GM21390 (cell line): ENCODE results near the gene PRAC2.
"Not testable (repeated sequence)": the region's sequence is repeated elsewhere in the genome, so short reads cannot be mapped to it uniquely, and the experiment has no call there.

Experiments
- ATAC-seq: cut with Tn5 transposase; IDR thresholded peaks from one replicate; pipeline ENCODE4 v1.9.1; 2021; ENCODE audit not compliant: unreplicated experiment

PRAC2 gene

DNA sequence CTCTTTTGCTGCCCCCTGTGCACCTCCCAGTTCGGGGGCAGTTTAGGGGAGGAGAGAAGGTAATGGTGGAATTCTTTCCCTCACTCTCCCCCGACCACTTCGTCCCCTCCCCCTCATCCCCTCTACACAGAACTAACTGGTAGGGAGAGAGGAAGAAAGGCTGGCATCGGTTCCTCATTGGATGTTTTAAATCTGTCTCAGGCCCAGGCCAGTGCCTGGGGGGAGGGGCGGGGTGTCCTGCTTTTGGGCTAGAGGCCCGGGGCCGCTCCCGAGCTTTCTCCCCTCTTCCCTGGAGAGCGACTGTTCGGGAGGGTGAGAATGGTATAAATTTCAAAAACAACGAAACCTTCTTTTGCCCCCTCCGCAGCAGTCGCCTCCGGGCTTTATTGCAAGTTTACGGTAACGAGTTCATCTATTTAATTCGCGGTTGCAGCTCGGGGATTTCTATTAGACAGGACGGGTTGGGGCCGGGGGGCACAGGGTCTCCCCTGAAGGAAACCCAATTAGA lies at the start of gene PRAC2:
PRAC2 (plus strand) TSS at position 271 of the 508 bp plus-strand sequence. CDS start 1,226 bp downstream, outside the sequence.
- ATAC-seq = no peak

GRCh38 chr17:48676963-48677558 lies 45.9 kb upstream of the PRAC2 start:
- no peak for ATAC-seq

- no peak for ATAC-seq
Observed at GRCh38 chr17:48678141-48678971, 44.6 kb upstream of the PRAC2 start.

DNA sequence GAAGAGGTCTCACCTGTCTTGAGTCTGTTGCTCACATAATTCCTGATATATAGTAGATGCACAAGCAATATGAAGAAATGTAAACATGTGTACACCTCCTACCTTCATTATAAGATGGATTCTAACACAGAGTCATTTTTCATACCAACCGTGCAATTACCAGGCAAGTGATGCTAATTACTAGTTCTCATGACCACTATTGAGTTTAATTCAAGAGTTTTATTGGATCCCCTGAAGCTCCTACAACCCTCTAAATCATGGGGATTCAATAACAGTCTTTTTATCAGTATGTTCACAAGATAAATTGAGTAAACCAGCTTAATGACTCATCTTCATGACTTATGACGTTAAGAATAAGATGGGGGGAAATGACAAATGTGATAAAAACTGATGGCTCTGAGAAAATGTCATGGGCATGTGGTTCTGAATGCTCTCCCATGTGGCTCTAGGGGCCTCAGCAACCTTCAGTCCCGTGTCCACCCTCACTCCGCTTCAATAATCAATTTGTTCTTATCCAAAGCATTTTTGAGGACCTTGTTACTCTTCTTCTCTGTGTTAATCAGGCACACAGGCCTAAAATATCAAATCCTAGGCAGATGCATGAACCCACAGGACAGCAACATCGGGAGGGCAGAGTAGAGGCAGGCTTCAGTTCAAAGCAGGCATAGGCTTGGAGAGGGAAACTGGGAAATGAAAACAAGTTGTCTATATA lies 43.4 kb upstream of the PRAC2 start:
- ATAC-seq = no peak

GRCh38 chr17:48681609-48682008 lies 41.4 kb upstream of the PRAC2 start:
- ATAC-seq = no peak

DNA sequence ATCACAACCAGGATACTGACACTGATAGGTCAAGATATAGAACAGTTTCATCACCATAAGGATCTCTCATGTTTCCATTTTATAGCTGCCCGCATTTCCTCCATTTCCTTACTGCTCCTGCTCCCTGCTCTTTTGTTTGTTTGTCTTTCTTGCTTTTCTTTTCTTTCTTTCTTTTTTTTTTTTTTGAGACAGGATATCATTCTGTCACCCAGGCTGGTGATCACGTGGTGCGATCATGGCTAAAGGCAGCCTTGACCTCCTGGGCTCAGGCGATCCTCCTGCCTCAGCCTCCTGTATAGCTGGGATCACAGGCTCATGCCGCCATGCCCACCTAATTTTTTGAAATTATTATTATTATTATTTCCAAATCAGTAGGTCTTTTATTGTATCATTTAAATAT lies 32.3 kb upstream of the PRAC2 start:
- no peak for ATAC-seq

GRCh38 chr17:48692049-48692448 lies 30.9 kb upstream of the PRAC2 start:
- ATAC-seq = no peak

DNA sequence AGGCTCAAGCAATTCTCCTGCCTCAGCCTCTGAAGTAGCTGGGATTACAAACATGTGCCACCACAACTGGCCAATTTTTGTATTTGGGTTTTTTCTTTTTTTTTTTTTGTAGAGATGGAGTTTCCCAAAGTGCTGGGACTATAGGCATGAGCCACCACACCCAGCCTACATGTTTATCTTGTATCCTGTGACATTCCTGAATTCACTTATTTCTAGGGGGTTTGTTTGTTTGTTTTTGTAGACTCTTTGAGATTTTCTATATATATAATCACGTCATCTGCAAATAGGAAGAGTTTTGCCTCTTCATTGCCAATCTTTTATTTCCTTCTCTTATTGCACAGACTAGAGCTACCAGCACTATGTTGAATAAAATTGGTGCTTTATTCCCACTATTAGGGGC lies 29.8 kb upstream of the PRAC2 start:
- ATAC-seq = no peak

DNA sequence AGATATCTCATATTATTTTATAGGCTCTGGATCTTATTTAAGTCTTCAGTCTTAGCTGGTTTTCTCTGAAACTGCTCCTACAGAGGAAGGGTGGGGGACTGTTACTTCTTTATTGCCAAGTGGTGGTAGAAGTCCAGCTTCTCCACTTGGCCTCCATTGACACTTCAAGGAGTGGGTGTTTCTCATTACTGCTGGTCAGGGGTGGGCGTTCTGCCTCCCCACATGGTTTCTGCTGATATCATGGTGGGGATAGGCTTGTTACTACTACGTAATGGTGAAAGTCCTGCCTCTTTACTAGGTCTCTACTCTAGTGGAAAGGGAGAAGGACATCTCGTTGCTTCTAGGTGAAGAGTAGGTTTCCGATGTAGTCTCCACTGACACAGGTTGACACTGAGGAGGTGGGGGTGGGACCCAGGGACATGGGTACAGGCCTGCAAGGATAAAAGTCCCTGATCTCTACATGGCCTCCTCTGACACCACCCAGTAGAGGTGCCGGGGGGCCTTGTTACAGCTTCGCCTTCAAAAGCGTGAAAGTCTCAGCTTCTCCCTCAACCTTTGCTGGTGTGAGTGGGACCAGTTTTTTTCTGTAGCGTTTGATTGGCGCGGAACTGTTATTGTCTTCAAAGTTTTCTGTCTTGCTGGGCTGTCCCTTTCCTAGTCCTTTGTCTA lies 21.0 kb upstream of the PRAC2 start:
- no peak for ATAC-seq

DNA sequence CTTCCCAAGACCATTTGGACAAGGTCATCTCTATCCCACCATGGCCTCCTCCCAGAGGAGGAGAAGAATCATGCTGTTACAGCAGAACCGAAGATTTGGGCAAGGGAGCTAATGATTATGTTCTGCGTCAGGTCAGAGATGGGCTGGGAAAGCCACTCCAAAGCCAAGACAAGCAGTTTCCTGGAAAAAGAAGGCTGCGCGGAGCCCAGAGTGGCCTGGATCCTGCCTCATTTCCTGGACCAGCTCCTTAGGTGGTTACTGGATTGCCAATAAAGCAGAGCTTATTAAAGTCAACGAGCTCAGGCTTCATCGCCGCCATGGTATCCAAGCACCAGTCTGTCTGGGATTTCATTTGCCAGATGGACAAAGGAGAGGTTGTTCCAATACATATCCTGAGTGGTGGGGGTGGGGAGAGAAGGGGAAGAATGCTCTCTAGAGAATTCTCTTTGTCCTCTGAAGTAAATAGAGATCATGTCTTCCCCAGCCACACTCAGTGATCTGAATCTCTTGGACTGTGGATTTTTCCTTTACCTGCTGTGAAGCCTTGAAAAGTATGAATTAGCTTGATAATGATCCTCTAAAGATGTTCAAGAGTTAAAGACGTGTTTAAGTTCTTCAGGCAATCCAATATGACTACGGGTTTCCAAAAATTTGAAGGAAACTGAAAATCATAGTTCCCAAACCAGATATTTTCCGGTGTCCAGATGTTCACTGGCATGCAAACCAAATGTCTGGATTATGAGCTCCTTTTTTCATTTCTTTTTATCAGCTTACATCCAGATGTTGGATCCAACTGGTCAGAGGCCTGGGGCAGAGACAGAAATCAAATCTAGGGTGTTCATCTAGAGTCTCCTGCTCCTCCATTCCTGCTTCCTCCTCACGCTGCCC lies 18.4 kb upstream of the PRAC2 start:
- ATAC-seq = no peak

DNA sequence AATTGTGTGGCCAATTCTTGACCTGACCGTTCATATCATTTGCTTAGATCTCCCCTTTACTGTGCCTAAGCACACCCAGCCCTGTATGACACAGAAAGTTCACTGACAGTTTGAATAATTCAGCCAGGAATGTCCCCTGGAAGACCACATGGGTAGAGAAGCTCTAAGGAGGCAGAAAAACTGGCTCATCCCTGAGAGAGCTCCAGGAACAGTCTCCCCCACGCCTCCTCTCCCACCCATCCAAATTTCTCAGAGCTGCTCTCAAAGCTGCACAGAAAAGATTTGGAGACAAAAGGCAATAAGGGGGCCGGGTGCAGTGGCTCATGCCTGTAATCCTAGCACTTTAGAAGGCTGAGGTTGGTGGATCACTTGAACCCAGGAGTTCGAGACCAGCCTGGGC lies 11.9 kb upstream of the PRAC2 start:
- no peak for ATAC-seq

- ATAC-seq = no peak
Observed at GRCh38 chr17:48715496-48716399, 7.2 kb upstream of the PRAC2 start.

DNA sequence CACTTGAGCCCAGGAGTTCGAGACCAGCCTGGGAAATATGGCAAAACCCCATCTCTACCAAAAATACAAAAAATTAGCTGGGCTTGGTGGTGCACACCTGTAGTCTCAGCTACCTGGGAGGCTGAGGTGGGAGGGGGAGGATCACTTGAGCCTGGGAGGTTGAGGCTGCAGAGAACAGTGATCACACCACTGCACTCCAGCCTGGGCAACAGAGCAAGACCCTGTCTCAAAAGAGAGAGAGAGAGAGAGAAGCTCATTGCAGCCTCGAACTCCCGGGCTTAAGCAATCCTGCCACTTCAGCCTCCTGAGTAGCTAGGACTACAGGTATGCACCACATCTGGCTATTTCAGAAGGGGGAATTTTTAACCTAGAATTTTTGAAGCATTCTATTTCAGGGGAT lies 6.4 kb upstream of the PRAC2 start:
- not testable (repeated sequence) for ATAC-seq

- no peak for ATAC-seq
Observed at GRCh38 chr17:48717367-48718226, 5.4 kb upstream of the PRAC2 start.

- no peak for ATAC-seq
Observed at GRCh38 chr17:48718227-48718760, 4.7 kb upstream of the PRAC2 start.

- no peak for ATAC-seq
Observed at GRCh38 chr17:48718761-48719641, 4.0 kb upstream of the PRAC2 start.

- ATAC-seq = no peak
Observed at GRCh38 chr17:48719642-48720265, 3.2 kb upstream of the PRAC2 start.
